Esophagus muscularis mucosa (tissue), 4 donors: Measurements from ENCODE around the gene TMEFF2.

Experiments
- CTCF ChIP-seq, 3 experiments: fragments of 200-600 bp in 2 of 3; fragments of 450-650 bp in 1 of 3; sonication (generic) in 2 of 3; IDR thresholded peaks; one replicate each; pipeline ENCODE4 v1.5.1; 2017 to 2019; ENCODE audit warnings: antibody characterized with exemption in 3 of 3, mild to moderate bottlenecking in 2 of 3, moderate library complexity in 1 of 3
- EP300 ChIP-seq: sonication (generic); formaldehyde crosslinking; IDR thresholded peaks from one replicate; pipeline ENCODE4 v1.6.1; 2017; ENCODE audit warnings: antibody characterized with exemption
- POLR2A ChIP-seq: fragments of 450-650 bp; IDR thresholded peaks from one replicate; pipeline ENCODE4 v1.6.1; 2017; ENCODE audit warnings: antibody characterized with exemption, moderate library complexity, mild to moderate bottlenecking, low read depth
- POLR2AphosphoS5 ChIP-seq, 2 donors: sonication (generic); formaldehyde crosslinking; IDR thresholded peaks; one replicate each; pipeline ENCODE4 v1.6.1; 2017; ENCODE audit warnings: antibody characterized with exemption in 2 of 2

- TF ChIP-seq CTCF (IDR thresholded peaks at IDR 0.05), result no peak
- no peak for TF ChIP-seq EP300
- TF ChIP-seq POLR2A, result no peak
- TF ChIP-seq POLR2AphosphoS5 (IDR thresholded peaks at IDR 0.05), result no peak
Measured at GRCh38 chr2:191932286-191932685, 262.4 kb downstream of the TMEFF2 start.
